ENCODE results near the gene MINDY4. TPM values are rescaled to one million over a fixed set of nuclear protein-coding genes. Genes with fewer than 3 reads are reported as not detected.

The MINDY4 gene
- total RNA-seq, 4 donors from 2014 or later = 11.0 to 30.9 (median 18.9) TPM

- no peak for TF ChIP-seq CTCF (IDR thresholded peaks at IDR 0.05)
- DNase-seq (ENCODE audit: low spot score) (no peak), ATAC-seq (ENCODE audit: low FRiP score) (no peak)
Measured at GRCh38 chr7:30817371-30817767, 46.2 kb downstream of the MINDY4 start.

- DNase-seq (ENCODE audit: low spot score) (no peak), ATAC-seq (ENCODE audit: low FRiP score) (no peak)
- no peak for TF ChIP-seq CTCF (IDR thresholded peaks at IDR 0.05)
Measured at GRCh38 chr7:30824821-30825720, 53.9 kb downstream of the MINDY4 start.

- DNase-seq (ENCODE audit: low spot score) (no peak), ATAC-seq (ENCODE audit: low FRiP score) (no peak)
- no peak for TF ChIP-seq CTCF (IDR thresholded peaks at IDR 0.05)
Measured at GRCh38 chr7:30826181-30826580, 55.0 kb downstream of the MINDY4 start.

- DNase-seq (ENCODE audit: low spot score) = no peak
- no peak for TF ChIP-seq CTCF (IDR thresholded peaks at IDR 0.05)
- ATAC-seq (ENCODE audit: low FRiP score) = no peak
Measured at GRCh38 chr7:30828591-30828990, 57.4 kb downstream of the MINDY4 start.

- DNase-seq (ENCODE audit: low spot score) (no peak), ATAC-seq (ENCODE audit: low FRiP score) (no peak)
- no peak for TF ChIP-seq CTCF (IDR thresholded peaks at IDR 0.05)
Measured at GRCh38 chr7:30829471-30829870, 58.3 kb downstream of the MINDY4 start.

- ATAC-seq (ENCODE audit: low FRiP score) (peak; percentile 94), DNase-seq (ENCODE audit: low spot score) (no peak)
Measured at GRCh38 chr7:30831227-30831626, 60.0 kb downstream of the MINDY4 start.

More at GRCh38 chr7:30831227-30831626, 60.0 kb downstream of the MINDY4 start:
- no peak for TF ChIP-seq CTCF (IDR thresholded peaks at IDR 0.05)
